K562 (cell line): ENCODE measurements around the gene ELMO3. TPM values are rescaled to one million over a fixed set of nuclear protein-coding genes. Genes with fewer than 3 reads are reported as not detected.
A peak's percentile ranks its signal among the peaks of the same experiment; 100 is the strongest.

ENCODE experiments used
- ATAC-seq: fragments of 200-7000 bp; cut with Tn5 transposase; 3 replicates; pipeline ENCODE4 v1.9.1; 2020; ENCODE audit warnings: moderate library complexity
- BruUV-seq: library from RNA; stranded (reverse); fragments of 400-500 nt; replicated peaks from 2 replicates; lab custom pipeline; 2021; lab: Mats Ljungman, UMichigan
- CTCF ChIA-PET: fragments of 300-600 bp; formaldehyde crosslinking; extraction: SDS; loops from one replicate; lab custom pipeline; 2021; ENCODE audit warnings: low intra/inter-chr PET ratio; lab: Yijun Ruan, JAX
- POLR2A ChIA-PET: fragments of 300-600, 350-650 bp; sonication (Branson Sonifier 250); formaldehyde crosslinking; extraction: SDS; loops from one replicate; lab custom pipeline; 2021; ENCODE audit warnings: antibody characterized with exemption, inconsistent platforms; lab: Yijun Ruan, JAX
- DNase-seq, 4 experiments: peaks; one replicate each; pipeline versions ENCODE4 v3.0.0 to v3.0.0-alpha.2; 2011 to 2018; ENCODE audit warnings: low spot score in 3 of 4, mixed read lengths in 3 of 4; ENCODE audit errors: extremely low read depth in 1 of 4
- FAIRE-seq: peaks from 2 replicates; lab custom pipeline; 2011; peaks lifted over from hg19 to GRCh38; lab: Jason Lieb, UNC
- H2AFZ ChIP-seq: 2 replicates; pipeline ENCODE4 v1.6.0; 2011; ENCODE audit warnings: low read depth, low read length, control low read depth, inconsistent platforms
- H3K27ac ChIP-seq: fragments of 200-600 bp; 3 replicates; pipeline ENCODE4 v1.8.0; 2011; ENCODE audit warnings: low read depth, mild to moderate bottlenecking, control low read depth, inconsistent platforms, low read length, moderate library complexity, mixed read lengths; ENCODE audit errors: extremely low read depth
- H3K27me3 ChIP-seq, 2 experiments: fragments of 300-600 bp in 1 of 2; 2 replicates in 1 of 2; 3 replicates in 1 of 2; pipeline versions ENCODE4 v1.6.0 to v1.8.0; 2011; ENCODE audit warnings: inconsistent platforms in 2 of 2, low read length in 2 of 2, mild to moderate bottlenecking in 1 of 2, mixed read lengths in 1 of 2, moderate library complexity in 1 of 2; ENCODE audit not compliant: control insufficient read depth in 2 of 2, insufficient read depth in 2 of 2
- H3K36me3 ChIP-seq: fragments of 300-600 bp; 3 replicates; pipeline ENCODE4 v1.8.0; 2011; ENCODE audit warnings: mild to moderate bottlenecking, low read length, inconsistent platforms; ENCODE audit not compliant: control insufficient read depth, insufficient read depth
- H3K4me1 ChIP-seq, 2 experiments: fragments of 200-600 bp in 1 of 2; replicated peaks in 1 of 2; 2 replicates in 1 of 2; 3 replicates in 1 of 2; pipeline versions ENCODE4 v1.5.1 to v1.8.0; 2011; ENCODE audit warnings: inconsistent platforms in 2 of 2, low read length in 2 of 2, mild to moderate bottlenecking in 1 of 2, mixed read lengths in 1 of 2, moderate library complexity in 1 of 2; ENCODE audit not compliant: control insufficient read depth in 2 of 2, insufficient read depth in 2 of 2
- H3K4me2 ChIP-seq: 2 replicates; pipeline ENCODE4 v1.6.1; 2011; ENCODE audit warnings: low read length, control low read depth, inconsistent platforms, mixed read lengths; ENCODE audit not compliant: insufficient read depth
- H3K4me3 ChIP-seq: fragments of 200-600 bp; sonication (generic), shearing (Covaris generic); 2 replicates; pipeline ENCODE4 v1.5.1; 2016; ENCODE audit warnings: control low read depth, inconsistent platforms
- H3K79me2 ChIP-seq: fragments of 200-600 bp; 3 replicates; pipeline ENCODE4 v1.8.0; 2011; ENCODE audit warnings: low read length, inconsistent platforms; ENCODE audit not compliant: control insufficient read depth, insufficient read depth
- H3K9ac ChIP-seq, 2 experiments: 2 replicates each; pipeline versions ENCODE4 v1.6.0 to v1.6.1; 2011; ENCODE audit warnings: low read depth in 2 of 2, low read length in 2 of 2, control low read depth in 1 of 2, inconsistent platforms in 1 of 2, mild to moderate bottlenecking in 1 of 2, mixed read lengths in 1 of 2; ENCODE audit not compliant: insufficient read depth in 1 of 2
- H3K9me1 ChIP-seq: one replicate; pipeline ENCODE4 v1.6.0; 2011; ENCODE audit warnings: inconsistent platforms, mild to moderate bottlenecking, low read length, moderate library complexity; ENCODE audit not compliant: control insufficient read depth, insufficient read depth
- H3K9me3 ChIP-seq: replicated peaks from 2 replicates; pipeline ENCODE4 v1.5.1; 2011; ENCODE audit warnings: low read depth, low read length, inconsistent platforms; ENCODE audit not compliant: control insufficient read depth, insufficient read depth
- H4K20me1 ChIP-seq: replicated peaks from 2 replicates; pipeline ENCODE4 v1.6.1; 2011; ENCODE audit warnings: low read length, inconsistent platforms, mixed read lengths; ENCODE audit not compliant: control insufficient read depth, insufficient read depth
- ATF3 ChIP-seq, 2 experiments: fragments of 450-650 bp in 1 of 2; sonication (generic) in 1 of 2; formaldehyde crosslinking in 1 of 2; IDR thresholded peaks in 1 of 2; conservative IDR thresholded peaks in 1 of 2; 2 replicates each; pipeline versions ENCODE4 v1.6.1 to v1.8.1; 2016 to 2023; ENCODE audit warnings: mild to moderate bottlenecking in 2 of 2, moderate library complexity in 2 of 2, inconsistent platforms in 1 of 2, missing genetic modification reagents in 1 of 2
- MAFK ChIP-seq: IDR thresholded peaks from 2 replicates; pipeline ENCODE4 v1.6.1; 2011; ENCODE audit warnings: low read length, improper control_type of control experiment
- NFIC ChIP-seq: fragments of 450-650 bp; IDR thresholded peaks from 2 replicates; pipeline ENCODE4 v1.6.1; 2017; ENCODE audit warnings: mild to moderate bottlenecking, inconsistent platforms
- POLR2G ChIP-seq: fragments of 200-400 bp; formaldehyde crosslinking; IDR thresholded peaks from 2 replicates; pipeline ENCODE4 v1.6.1; 2017; ENCODE audit warnings: low read depth, mild to moderate bottlenecking, antibody characterized with exemption, low read length, moderate library complexity
- PTTG1 ChIP-seq: fragments of 450-650 bp; IDR thresholded peaks from 2 replicates; pipeline ENCODE4 v1.6.1; 2016; ENCODE audit warnings: low read depth, mild to moderate bottlenecking, missing genetic modification characterization, missing compliant biosample characterization
- ZBTB8A ChIP-seq: fragments of 450-650 bp; IDR thresholded peaks from 2 replicates; pipeline ENCODE4 v1.6.1; 2018; ENCODE audit warnings: mild to moderate bottlenecking, moderate library complexity; ENCODE audit not compliant: partially characterized antibody
- ZNF121 ChIP-seq: sonication (generic); formaldehyde crosslinking; conservative IDR thresholded peaks from 2 replicates; pipeline ENCODE4 v1.8.0; 2022; ENCODE audit warnings: missing genetic modification reagents
- WGBS: fragments of 100-300 bp; shearing (Covaris generic); methylation state at CpG from one replicate; pipeline ENCODE4 v1.1.6; 2016; ENCODE audit warnings: low coverage, mixed read lengths; ENCODE audit not compliant: insufficient coverage; ENCODE audit errors: missing lambda C conversion rate; 5-methylcytosine and 5-hydroxymethylcytosine counted together
- in situ Hi-C: fragments of 300-500 bp; cut with MboI; formaldehyde crosslinking; loops from 4 replicates; pipeline ENCODE4 v1.15.0; 2018; ENCODE audit warnings: inconsistent platforms, mixed read lengths
- intact Hi-C: fragments of 100-400 bp; cut with micrococcal nuclease; formaldehyde crosslinking; loops from 2 replicates; pipeline ENCODE4 v1.14.2; 2022
- polyA plus RNA-seq, 8 experiments: library from polyadenylated mRNA; depleted of rRNA in 4 of 8; stranded (reverse) in 5 of 8; unstranded in 3 of 8; fragments of >200 nt; fragmentation: Nextera tagmentation in 2 of 8; fragmentation: Illumina TruSeq in 1 of 8; extraction: Ambion mirVana in 2 of 8; extraction: Trizol in 1 of 8; gene quantifications; 2 replicates each; pipeline versions ENCODE4 v1.2.1 to v1.2.3, GENCODE V29; 2011 to 2014; ENCODE audit warnings: inconsistent platforms in 1 of 8, missing spikeins in 1 of 8
- total RNA-seq, 7 experiments: library from RNA; depleted of rRNA in 6 of 7; stranded (reverse); fragments of >200 nt in 6 of 7; fragmentation: Illumina TruSeq in 2 of 7; extraction: Trizol in 2 of 7; gene quantifications; 2 replicates each; pipeline versions ENCODE4 v1.2.1 to v1.2.3, GENCODE V29; 2011 to 2021; ENCODE audit warnings: low replicate concordance in 1 of 7

ELMO3 gene
- total and polyA plus RNA-seq, 9 of the 15 experiments (the other 6 are each of a cell fraction or from before 2014, with no cell fraction given), result 0.04 to 5.1 (median 1.5) TPM

DNA sequence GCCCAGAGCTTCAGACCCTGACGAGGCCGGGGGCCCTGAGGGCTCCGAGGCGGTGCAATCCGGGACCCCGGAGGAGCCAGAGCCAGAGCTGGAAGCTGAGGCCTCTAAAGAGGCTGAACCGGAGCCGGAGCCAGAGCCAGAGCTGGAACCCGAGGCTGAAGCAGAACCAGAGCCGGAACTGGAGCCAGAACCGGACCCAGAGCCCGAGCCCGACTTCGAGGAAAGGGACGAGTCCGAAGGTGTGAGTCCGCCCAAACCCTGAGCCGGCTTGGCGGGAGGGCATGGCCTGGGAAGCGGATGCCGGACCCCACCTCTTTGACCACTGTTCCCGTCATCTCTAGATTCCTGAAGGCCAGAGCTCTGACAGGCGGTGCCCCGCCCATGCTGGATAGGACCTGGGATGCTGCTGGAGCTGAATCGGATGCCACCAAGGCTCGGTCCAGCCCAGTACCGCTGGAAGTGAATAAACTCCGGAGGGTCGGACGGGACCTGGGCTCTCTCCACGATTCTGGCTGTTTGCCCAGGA is 24.2 kb upstream of the ELMO3 start:
- 94% methylated on average over 22 of the region's 31 CpGs for WGBS
- no TSS peak for BruUV-seq
- intact Hi-C loops (no loop called here), in situ Hi-C loops (loop anchor here (25.0 kb wide), 1 partner anchor 212 kb away; the partner anchor contains the start of gene CES3)
- CTCF ChIA-PET, result no interaction called here
- Histone ChIP-seq H3K9me3 (no peaks in the 10 kb centered on the region), H3K4me2 (no peak overlapping the region), H3K9me1 (no peaks in the 10 kb centered on the region), H3K4me1 (peaks cover 16 to 55% of the 10 kb centered on the region in 2 experiments; a peak in 4 of 5 replicates), H3K4me3 (no peak overlapping the region), H3K79me2 (no peaks in the 10 kb centered on the region), H3K36me3 (no peaks in the 10 kb centered on the region), H3K27ac (no peak overlapping the region), H2AFZ (no peak overlapping the region), H3K27me3 (no peaks in the 10 kb centered on the region), H4K20me1 (no peaks in the 10 kb centered on the region), H3K9ac (0 out of 4 replicates have a peak overlapping the region, but pooled peaks of 1 of the 2 experiments have one; percentile 13)
- POLR2A ChIA-PET, result interaction anchor here (0.6 to 1.2 kb wide), 3 partner anchors 24 to 268 kb away, joined by 3 read pairs; partner anchors contain the start of genes B3GNT9 and CES4A
- ATAC-seq, result no peak
- DNase-seq, result no peak
- no peak for FAIRE-seq
- 0 out of 2 replicates have a peak, but pooled peaks have one; percentile 11 for TF ChIP-seq NFIC
- no peak for TF ChIP-seq PTTG1 (tag)

DNA sequence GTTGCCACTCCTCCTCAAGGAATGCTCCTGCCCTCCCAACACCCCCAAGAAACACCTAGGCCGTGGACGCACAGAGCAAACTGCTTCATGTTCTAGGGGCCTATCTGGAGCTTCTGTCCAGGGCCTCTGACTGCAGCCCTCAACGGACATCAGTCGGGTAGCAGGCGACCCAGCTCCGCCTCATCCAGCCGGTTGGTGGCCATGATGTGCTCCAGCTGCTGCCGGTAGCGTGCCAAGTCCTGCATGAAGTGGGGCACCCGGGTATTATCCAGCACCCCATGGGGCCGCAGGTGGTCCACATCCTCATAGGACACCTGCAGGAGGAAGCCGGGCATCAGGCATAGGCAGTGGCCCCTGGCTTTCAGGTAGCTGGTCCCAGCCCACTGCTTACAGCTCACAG is 22.3 kb upstream of the ELMO3 start:
- no peak overlapping the region for H3K4me3 ChIP-seq
- POLR2A ChIA-PET, result interaction anchor here (0.6 to 1.1 kb wide), 5 partner anchors 8 to 249 kb away, joined by 3 to 6 read pairs (median 3); partner anchors contain the start of gene EXOC3L1
- in situ Hi-C loops (no loop called here), intact Hi-C loops (no loop called here)
- no peak overlapping the region for H3K27ac ChIP-seq
- CTCF ChIA-PET, result no interaction called here
- ATAC-seq, result no peak
- peaks cover 2 to 48% of the 10 kb centered on the region in 2 experiments; a peak in 4 of 5 replicates for H3K4me1 ChIP-seq
- H3K4me2 ChIP-seq, result no peak overlapping the region
- H2AFZ ChIP-seq, result no peak overlapping the region
- TF ChIP-seq POLR2G (peak; percentile 40; the same call in 1 of the 2 replicates), ATF3 (IDR thresholded peaks at IDR 0.05) (no peak), ATF3 (CRISPR knock-in tag; conservative IDR thresholded peaks at IDR 0.05) (no peak), ZNF121 (CRISPR knock-in tag) (no peak), ZBTB8A (no peak), MAFK (no peak)
- H3K79me2 ChIP-seq, result no peaks in the 10 kb centered on the region
- H3K9ac ChIP-seq, result peak overlapping the region in 1 of 2 experiments; percentile 15; a peak in 1 of 4 replicates
- no TSS peak for BruUV-seq
- H4K20me1 ChIP-seq, result no peaks in the 10 kb centered on the region
- WGBS, result 63% methylated on average over 12 of the region's 12 CpGs
- no peak for DNase-seq
- no peaks in the 10 kb centered on the region for H3K9me1 ChIP-seq
- no peaks in the 10 kb centered on the region for H3K27me3 ChIP-seq
- no peaks in the 10 kb centered on the region for H3K36me3 ChIP-seq
- H3K9me3 ChIP-seq, result no peaks in the 10 kb centered on the region
- no peak for FAIRE-seq
